Osteocyte (in vitro differentiated cells): ENCODE measurements around the gene DIAPH2. TPM values are rescaled to one million over a fixed set of nuclear protein-coding genes. Genes with fewer than 3 reads are reported as not detected.

Experiments
- DNase-seq: peaks from one replicate; pipeline ENCODE4 v3.0.0; 2021; ENCODE audit warnings: mixed read lengths; ENCODE audit not compliant: unreplicated experiment; ENCODE audit errors: extremely low spot score
- H3K27ac Mint-ChIP-seq: one replicate; pipeline ENCODE4 v1.8.0; 2021; ENCODE audit warnings: mild to moderate bottlenecking, mixed read lengths; ENCODE audit not compliant: unreplicated experiment
- H3K27me3 Mint-ChIP-seq: one replicate; pipeline ENCODE4 v1.8.0; 2021; ENCODE audit warnings: mixed read lengths; ENCODE audit not compliant: unreplicated experiment
- H3K36me3 Mint-ChIP-seq: one replicate; pipeline ENCODE4 v1.8.0; 2021; ENCODE audit warnings: mixed read lengths; ENCODE audit not compliant: unreplicated experiment
- H3K4me1 Mint-ChIP-seq: one replicate; pipeline ENCODE4 v1.8.0; 2021; ENCODE audit warnings: mixed read lengths; ENCODE audit not compliant: unreplicated experiment
- H3K4me3 Mint-ChIP-seq: one replicate; pipeline ENCODE4 v1.8.0; 2021; ENCODE audit warnings: mild to moderate bottlenecking, moderate library complexity, mixed read lengths; ENCODE audit not compliant: unreplicated experiment
- H3K9me3 Mint-ChIP-seq: one replicate; pipeline ENCODE4 v1.8.0; 2021; ENCODE audit warnings: mixed read lengths; ENCODE audit not compliant: unreplicated experiment
- CTCF ChIP-seq: fragments of 200-600 bp; sonication (generic); IDR thresholded peaks from 2 replicates; pipeline ENCODE4 v1.5.0; 2021; ENCODE audit warnings: antibody characterized with exemption, mild to moderate bottlenecking, moderate library complexity
- total RNA-seq: library from RNA; stranded (reverse); gene quantifications from 2 replicates; pipeline ENCODE4 v1.2.1, GENCODE V29; 2021

DIAPH2 gene
- total RNA-seq, 1 donor from 2014 or later: 9.3 TPM

GRCh38 chrX:97504431-97504830 is 819.8 kb downstream of the DIAPH2 start:
- H3K36me3 Mint-ChIP-seq: no peaks in the 10 kb centered on the region
- DNase-seq: no peak
- H3K4me3 Mint-ChIP-seq: no peak overlapping the region
- H3K27ac Mint-ChIP-seq: no peak overlapping the region
- no peak for TF ChIP-seq CTCF
- H3K4me1 Mint-ChIP-seq: no peaks in the 10 kb centered on the region
- no peaks in the 10 kb centered on the region for H3K27me3 Mint-ChIP-seq
- H3K9me3 Mint-ChIP-seq: peaks cover 11% of the 10 kb centered on the region

- Mint-ChIP-seq H3K9me3 (peaks cover 15% of the 10 kb centered on the region), H3K27me3 (no peaks in the 10 kb centered on the region), H3K4me1 (no peaks in the 10 kb centered on the region), H3K27ac (no peak overlapping the region), H3K36me3 (no peaks in the 10 kb centered on the region), H3K4me3 (no peak overlapping the region)
- DNase-seq: no peak
- TF ChIP-seq CTCF: no peak
Measured at GRCh38 chrX:97517763-97518162, 833.1 kb downstream of the DIAPH2 start.

- DNase-seq: no peak
- Mint-ChIP-seq H3K4me3 (no peak overlapping the region), H3K36me3 (no peaks in the 10 kb centered on the region), H3K27me3 (no peaks in the 10 kb centered on the region), H3K9me3 (peaks cover 23% of the 10 kb centered on the region), H3K27ac (no peak overlapping the region), H3K4me1 (no peaks in the 10 kb centered on the region)
- no peak for TF ChIP-seq CTCF
Measured at GRCh38 chrX:97522307-97522706, 837.7 kb downstream of the DIAPH2 start.

GRCh38 chrX:97524340-97524739 is 839.7 kb downstream of the DIAPH2 start:
- TF ChIP-seq CTCF: no peak
- Mint-ChIP-seq H3K27ac (no peak overlapping the region), H3K4me1 (no peaks in the 10 kb centered on the region), H3K9me3 (peaks cover 32% of the 10 kb centered on the region), H3K36me3 (no peaks in the 10 kb centered on the region), H3K4me3 (no peak overlapping the region), H3K27me3 (no peaks in the 10 kb centered on the region)
- no peak for DNase-seq

- Mint-ChIP-seq H3K27ac (no peak overlapping the region), H3K27me3 (no peaks in the 10 kb centered on the region), H3K36me3 (no peaks in the 10 kb centered on the region), H3K4me1 (no peaks in the 10 kb centered on the region), H3K9me3 (peaks cover 38% of the 10 kb centered on the region), H3K4me3 (no peak overlapping the region)
- no peak for TF ChIP-seq CTCF
- no peak for DNase-seq
Measured at GRCh38 chrX:97524997-97525396, 840.4 kb downstream of the DIAPH2 start.
